ENCODE results near the gene CTNNA3.

GRCh38 chr10:66292922-66293321, 1403.1 kb downstream of the CTNNA3 start:
- TF ChIP-seq, protein P1, sequence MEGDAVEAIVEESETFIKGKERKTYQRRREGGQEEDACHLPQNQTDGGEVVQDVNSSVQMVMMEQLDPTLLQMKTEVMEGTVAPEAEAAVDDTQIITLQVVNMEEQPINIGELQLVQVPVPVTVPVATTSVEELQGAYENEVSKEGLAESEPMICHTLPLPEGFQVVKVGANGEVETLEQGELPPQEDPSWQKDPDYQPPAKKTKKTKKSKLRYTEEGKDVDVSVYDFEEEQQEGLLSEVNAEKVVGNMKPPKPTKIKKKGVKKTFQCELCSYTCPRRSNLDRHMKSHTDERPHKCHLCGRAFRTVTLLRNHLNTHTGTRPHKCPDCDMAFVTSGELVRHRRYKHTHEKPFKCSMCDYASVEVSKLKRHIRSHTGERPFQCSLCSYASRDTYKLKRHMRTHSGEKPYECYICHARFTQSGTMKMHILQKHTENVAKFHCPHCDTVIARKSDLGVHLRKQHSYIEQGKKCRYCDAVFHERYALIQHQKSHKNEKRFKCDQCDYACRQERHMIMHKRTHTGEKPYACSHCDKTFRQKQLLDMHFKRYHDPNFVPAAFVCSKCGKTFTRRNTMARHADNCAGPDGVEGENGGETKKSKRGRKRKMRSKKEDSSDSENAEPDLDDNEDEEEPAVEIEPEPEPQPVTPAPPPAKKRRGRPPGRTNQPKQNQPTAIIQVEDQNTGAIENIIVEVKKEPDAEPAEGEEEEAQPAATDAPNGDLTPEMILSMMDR (IDR thresholded peaks at IDR 0.05 in 4 of 5, conservative IDR thresholded peaks at IDR 0.05 in 1 of 5): no peak
- TF ChIP-seq POLR2A (IDR thresholded peaks at IDR 0.05): no peak
